Left ventricle myocardium inferior (tissue), 1 donor: ENCODE data around the gene RNF157. TPM values are rescaled to one million over a fixed set of nuclear protein-coding genes. Genes with fewer than 3 reads are reported as not detected.

Experiments used
- DNase-seq: peaks from one replicate; pipeline ENCODE4 v3.0.0-alpha.2; 2020
- H3K27ac ChIP-seq: fragments of 200-600 bp; replicated peaks from 2 replicates; pipeline ENCODE4 v1.8.0; 2021
- H3K27me3 ChIP-seq: fragments of 200-600 bp; 2 replicates; pipeline ENCODE4 v1.8.0; 2021; ENCODE audit warnings: low read depth
- H3K36me3 ChIP-seq: fragments of 200-600 bp; 2 replicates; pipeline ENCODE4 v1.8.0; 2021
- H3K4me1 ChIP-seq: fragments of 200-600 bp; 2 replicates; pipeline ENCODE4 v1.8.0; 2021
- H3K4me3 ChIP-seq: fragments of 200-600 bp; 2 replicates; pipeline ENCODE4 v1.8.0; 2021; ENCODE audit warnings: mild to moderate bottlenecking, moderate library complexity
- H3K9me3 ChIP-seq: fragments of 200-600 bp; replicated peaks from 2 replicates; pipeline ENCODE4 v1.8.0; 2021
- CTCF ChIP-seq: fragments of 200-600 bp; IDR thresholded peaks from 2 replicates; pipeline ENCODE4 v1.8.0; 2021; ENCODE audit warnings: antibody characterized with exemption, mild to moderate bottlenecking, borderline replicate concordance
- intact Hi-C: fragments of 100-400 bp; cut with micrococcal nuclease; formaldehyde crosslinking; loops from one replicate; pipeline ENCODE4 v1.11.0; 2022
- total RNA-seq: library from RNA; stranded (reverse); fragmentation: NEBNext Ultra II Directional; extraction: Animal tissue kit (Norgen Biotek cat#: 25700); gene quantifications from one replicate; pipeline ENCODE4 v1.2.1, GENCODE V29; 2021
- donor health status: DM: no; HTN: yes; CAD: no; lungs with severe emphysema.

The RNF157 gene
- total RNA-seq, 1 donor from 2014 or later = 4.8 TPM

GRCh38 chr17:76166168-76166567 is 74.1 kb downstream of the RNF157 start:
- no peak overlapping the region for H3K27ac ChIP-seq
- no peak overlapping the region for H3K4me3 ChIP-seq
- DNase-seq = no peak
- H3K4me1 ChIP-seq = no peaks in the 10 kb centered on the region
- no peaks in the 10 kb centered on the region for H3K9me3 ChIP-seq
- intact Hi-C loops = no loop called here
- TF ChIP-seq CTCF = no peak
- no peaks in the 10 kb centered on the region for H3K36me3 ChIP-seq
- no peaks in the 10 kb centered on the region for H3K27me3 ChIP-seq

GRCh38 chr17:76164331-76164730 is 76.0 kb downstream of the RNF157 start:
- TF ChIP-seq CTCF = no peak
- DNase-seq = no peak
- no peak overlapping the region for H3K4me3 ChIP-seq
- H3K36me3 ChIP-seq = no peaks in the 10 kb centered on the region
- no peak overlapping the region for H3K27ac ChIP-seq
- intact Hi-C loops = no loop called here
- H3K4me1 ChIP-seq = no peaks in the 10 kb centered on the region
- H3K9me3 ChIP-seq = no peaks in the 10 kb centered on the region
- no peaks in the 10 kb centered on the region for H3K27me3 ChIP-seq

- Histone ChIP-seq H3K27ac (no peak overlapping the region), H3K27me3 (no peaks in the 10 kb centered on the region), H3K9me3 (no peaks in the 10 kb centered on the region), H3K36me3 (peaks cover 4% of the 10 kb centered on the region), H3K4me1 (no peaks in the 10 kb centered on the region), H3K4me3 (no peak overlapping the region)
- no peak for TF ChIP-seq CTCF
- intact Hi-C loops = no loop called here
- no peak for DNase-seq
These were observed 76.4 kb downstream of the RNF157 start for GRCh38 chr17:76163919-76164318.

GRCh38 chr17:76161619-76162266 is 78.5 kb downstream of the RNF157 start:
- peaks cover 13% of the 10 kb centered on the region for H3K36me3 ChIP-seq
- no peak for DNase-seq
- no peak overlapping the region for H3K27ac ChIP-seq
- no peaks in the 10 kb centered on the region for H3K9me3 ChIP-seq
- intact Hi-C loops = no loop called here
- no peak overlapping the region for H3K4me3 ChIP-seq
- H3K27me3 ChIP-seq = no peaks in the 10 kb centered on the region
- H3K4me1 ChIP-seq = no peaks in the 10 kb centered on the region
- TF ChIP-seq CTCF = no peak

- Histone ChIP-seq H3K9me3 (no peaks in the 10 kb centered on the region), H3K36me3 (peaks cover 13% of the 10 kb centered on the region), H3K4me3 (no peak overlapping the region), H3K27me3 (no peaks in the 10 kb centered on the region), H3K27ac (no peak overlapping the region), H3K4me1 (no peaks in the 10 kb centered on the region)
- no peak for TF ChIP-seq CTCF
- DNase-seq = no peak
- intact Hi-C loops = no loop called here
These were observed 79.3 kb downstream of the RNF157 start for GRCh38 chr17:76160896-76161528.
